Dermis blood vessel endothelial cell (primary cell): Measurements from ENCODE around the gene HUS1. TPM values are rescaled to one million over a fixed set of nuclear protein-coding genes. Genes with fewer than 3 reads are reported as not detected.
"Not testable (repeated sequence)": the region's sequence is repeated elsewhere in the genome, so short reads cannot be mapped to it uniquely, and the experiment has no call there.

Source experiments
- DNase-seq: peaks from one replicate; pipeline ENCODE4 v3.0.0; 2010
- total RNA-seq: library from RNA; depleted of rRNA; stranded (reverse); fragments of >200 nt; gene quantifications from 2 replicates; pipeline ENCODE4 v1.2.3, GENCODE V29; 2014

The HUS1 gene
- total RNA-seq, 1 donor from 2014 or later: 16.8 TPM

- not testable (repeated sequence) for DNase-seq
Measured at GRCh38 chr7:47916514-47916913, 62.9 kb downstream of the HUS1 start.

DNA sequence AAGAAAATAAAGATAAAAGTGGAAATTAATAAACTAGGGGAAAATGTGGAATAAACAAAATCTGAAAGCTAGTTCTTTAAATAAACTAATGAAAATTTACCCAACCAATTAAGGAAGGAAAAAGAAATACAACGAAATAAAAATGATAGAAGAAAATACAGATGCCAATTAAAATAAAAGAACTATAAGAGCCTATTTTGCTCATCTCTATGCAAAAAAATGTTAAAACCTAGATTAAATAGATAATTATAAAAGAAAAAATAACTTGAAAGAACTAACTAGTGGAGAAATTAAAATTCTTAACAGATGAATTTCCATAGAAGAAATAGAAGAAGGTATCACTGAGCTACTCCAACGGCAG, 63.8 kb downstream of the HUS1 start:
- no peak for DNase-seq

- DNase-seq: no peak
Measured at GRCh38 chr7:47914717-47915615, 64.4 kb downstream of the HUS1 start.

Other genes starting within 250 kb of the HUS1 start
- gene PKD1L1, start 31.1 kb downstream of the HUS1 start, total RNA-seq: 2.9 and 21.4 TPM in 2 replicates
- not detected in 2 replicates for gene SUN3, start 49.5 kb upstream of the HUS1 start, total RNA-seq
- not detected in 2 replicates for gene C7orf57, start 55.9 kb upstream of the HUS1 start, total RNA-seq
- 13.2 and 30.3 TPM in 2 replicates for gene UPP1, start 109.7 kb upstream of the HUS1 start, total RNA-seq
- gene ABCA13, start 191.8 kb upstream of the HUS1 start, total RNA-seq: under 0.01 TPM in 1 of 2 replicates, not detected in the other